GM12892 (cell line): ENCODE data around the gene PDE1C.
"Not testable (repeated sequence)": the region's sequence is repeated elsewhere in the genome, so short reads cannot be mapped to it uniquely, and the experiment has no call there.

Experiments used
- DNase-seq: peaks from one replicate; pipeline ENCODE4 v3.0.0; 2011; ENCODE audit not compliant: insufficient read length
- FAIRE-seq: peaks from 2 replicates; lab custom pipeline; 2011; peaks lifted over from hg19 to GRCh38; lab: Jason Lieb, UNC
- POLR2A ChIP-seq: IDR thresholded peaks from 2 replicates; pipeline ENCODE4 v1.6.1; 2011; ENCODE audit warnings: low read depth, low read length, control low read depth
- POLR2AphosphoS5 ChIP-seq: IDR thresholded peaks from 2 replicates; pipeline ENCODE4 v1.6.1; 2011; ENCODE audit warnings: low read depth, low read length, control low read depth
- TAF1 ChIP-seq: IDR thresholded peaks from 2 replicates; pipeline ENCODE4 v1.6.1; 2011; ENCODE audit warnings: low read depth, mild to moderate bottlenecking, control low read depth, low read length, borderline replicate concordance

The PDE1C gene

GRCh38 chr7:32093415-32094408 is 23.5 kb upstream of the PDE1C start:
- FAIRE-seq: no peak
- TF ChIP-seq POLR2A (no peak), TAF1 (no peak), POLR2AphosphoS5 (no peak)
- DNase-seq: no peak

DNA sequence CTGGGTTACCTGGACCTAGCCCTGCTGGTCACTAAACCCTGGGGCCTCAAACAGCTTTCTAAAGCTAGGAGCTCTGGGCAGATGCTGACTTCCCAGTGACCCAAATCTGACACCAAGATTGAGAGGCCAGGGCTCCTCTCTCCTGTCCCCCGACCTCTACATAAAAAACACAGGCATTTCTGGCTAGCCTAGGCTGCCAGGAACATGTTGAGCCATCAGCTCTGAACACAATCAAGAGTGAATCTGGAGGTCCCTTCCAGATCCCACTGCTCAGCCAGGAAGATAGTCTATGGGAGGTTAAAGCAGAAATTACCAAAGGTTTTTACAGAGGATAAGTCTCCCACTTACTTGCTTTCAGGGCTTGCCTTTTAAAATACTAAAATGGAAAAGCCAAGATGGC is 22.1 kb upstream of the PDE1C start:
- no peak for DNase-seq
- TF ChIP-seq POLR2A (no peak), TAF1 (no peak), POLR2AphosphoS5 (no peak)
- no peak for FAIRE-seq

GRCh38 chr7:32091608-32092210 is 21.5 kb upstream of the PDE1C start:
- no peak for DNase-seq
- TF ChIP-seq POLR2A (no peak), POLR2AphosphoS5 (no peak), TAF1 (no peak)
- FAIRE-seq: no peak

DNA sequence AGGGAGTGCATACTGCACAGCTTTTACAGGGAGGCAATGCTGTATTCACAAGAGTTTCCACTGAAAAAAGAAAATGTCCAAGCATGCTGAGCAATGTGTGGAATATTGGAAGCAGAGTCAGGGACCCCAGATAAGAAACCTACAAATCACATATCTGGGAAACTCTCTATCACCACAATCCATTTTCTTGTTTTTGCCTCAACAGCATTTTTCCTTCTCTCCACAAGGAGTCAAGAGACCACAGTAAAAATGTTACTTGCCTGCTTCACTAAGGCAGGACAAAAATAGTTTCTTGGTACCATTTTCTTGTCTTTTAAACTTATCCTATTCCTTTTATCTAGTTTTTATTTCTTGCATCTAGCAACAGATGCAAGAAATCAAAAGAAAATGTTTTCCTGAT is 19.5 kb upstream of the PDE1C start:
- FAIRE-seq (no peak), DNase-seq (no peak)
- TF ChIP-seq POLR2A (no peak), POLR2AphosphoS5 (no peak), TAF1 (no peak)

GRCh38 chr7:32089256-32089655 is 19.0 kb upstream of the PDE1C start:
- DNase-seq (no peak), FAIRE-seq (no peak)
- TF ChIP-seq POLR2A (no peak), POLR2AphosphoS5 (no peak), TAF1 (no peak)

GRCh38 chr7:32088451-32088881 is 18.3 kb upstream of the PDE1C start:
- FAIRE-seq: no peak
- TF ChIP-seq TAF1 (no peak), POLR2AphosphoS5 (no peak), POLR2A (no peak)
- no peak for DNase-seq

- FAIRE-seq (no peak), DNase-seq (no peak)
- TF ChIP-seq POLR2A: no peak
- TF ChIP-seq TAF1: no peak
- no peak for TF ChIP-seq POLR2AphosphoS5
Measured at GRCh38 chr7:32079510-32079909, 9.3 kb upstream of the PDE1C start.

GRCh38 chr7:32078824-32079223 is 8.6 kb upstream of the PDE1C start:
- DNase-seq: no peak
- no peak for FAIRE-seq

GRCh38 chr7:32077806-32078205 is 7.6 kb upstream of the PDE1C start:
- FAIRE-seq (no peak), DNase-seq (no peak)
- TF ChIP-seq POLR2AphosphoS5 (no peak), POLR2A (no peak), TAF1 (no peak)

More at GRCh38 chr7:32078824-32079223, 8.6 kb upstream of the PDE1C start:
- TF ChIP-seq POLR2AphosphoS5 (no peak), TAF1 (no peak), POLR2A (no peak)

DNA sequence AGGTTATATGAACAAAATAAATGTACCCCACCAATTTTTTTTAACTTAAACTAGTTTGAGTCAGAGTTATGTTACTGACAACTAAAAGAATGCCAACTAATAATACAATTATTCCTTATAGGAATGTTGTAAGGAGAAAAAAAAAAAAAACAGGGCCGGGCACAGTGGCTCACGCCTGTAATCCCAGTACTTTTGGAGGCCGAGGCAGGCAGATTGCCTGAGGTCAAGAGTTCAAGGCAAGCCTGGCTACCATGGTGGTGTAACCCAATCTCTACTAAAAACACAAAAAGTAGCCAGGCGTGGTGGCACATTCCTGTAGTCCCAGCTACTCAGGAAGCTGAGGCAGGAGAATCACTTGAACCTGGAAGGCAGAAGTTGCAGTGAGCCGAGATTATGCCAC is 6.6 kb upstream of the PDE1C start:
- not testable (repeated sequence) for FAIRE-seq, DNase-seq

DNA sequence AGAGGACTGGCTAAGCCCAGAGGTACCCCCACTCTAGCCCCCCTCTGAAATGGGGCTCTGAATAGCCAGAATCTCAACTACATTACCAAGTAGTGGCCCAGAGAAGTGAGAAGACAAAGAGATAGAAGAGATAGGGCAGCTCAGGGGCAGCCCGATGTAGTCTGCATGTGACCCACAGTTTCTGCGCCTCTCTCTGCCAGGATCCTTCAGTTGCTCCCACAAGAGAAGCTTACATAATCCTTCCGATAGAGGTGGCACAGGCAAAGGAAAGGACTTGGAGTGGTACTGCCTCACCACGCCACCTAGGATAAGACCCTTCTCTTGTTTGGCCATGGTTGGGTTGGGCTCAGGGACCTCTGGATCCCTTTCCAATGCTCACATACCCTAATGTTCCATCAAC is 5.4 kb upstream of the PDE1C start:
- no peak for TF ChIP-seq TAF1
- no peak for TF ChIP-seq POLR2AphosphoS5
- TF ChIP-seq POLR2A: no peak
- DNase-seq (no peak), FAIRE-seq (no peak)

DNA sequence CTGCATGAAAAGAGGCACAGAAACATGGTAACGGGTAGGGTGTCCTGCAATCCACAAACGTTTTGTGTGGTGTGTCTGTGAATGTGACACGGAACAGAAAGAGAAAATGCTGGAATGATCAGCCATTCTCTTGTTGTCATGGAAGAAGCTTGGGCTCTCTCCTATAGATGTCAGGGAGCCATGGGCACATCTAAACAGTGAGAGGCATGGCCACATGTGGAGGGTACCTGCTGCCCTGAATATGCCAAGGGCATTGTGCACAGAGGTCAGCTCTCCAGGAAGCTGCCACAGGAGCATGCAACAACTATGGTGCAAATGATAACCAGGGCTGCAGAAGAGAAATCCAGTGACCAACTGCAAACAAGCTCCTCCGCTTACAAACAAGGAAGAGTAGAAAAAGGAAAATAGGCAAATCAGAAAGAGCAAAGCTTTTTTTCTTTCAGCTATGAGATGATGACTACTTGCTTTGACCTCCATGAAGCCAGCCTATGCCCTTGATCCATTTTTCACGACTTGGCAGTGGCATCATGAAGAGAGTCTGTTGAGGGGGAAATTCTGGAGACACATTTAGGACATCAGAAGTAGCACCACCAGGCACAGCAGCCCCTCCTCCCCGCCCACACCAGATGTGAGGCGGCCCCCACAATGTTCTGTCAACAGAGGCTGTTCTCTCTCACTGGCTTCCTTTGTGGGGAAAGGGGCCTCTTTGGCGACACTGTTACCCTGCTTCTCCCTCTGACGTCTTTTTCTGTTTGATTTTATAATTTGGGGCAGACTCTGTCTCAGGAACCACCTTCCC is 4.8 kb upstream of the PDE1C start:
- no peak for FAIRE-seq
- TF ChIP-seq POLR2A: no peak
- no peak for TF ChIP-seq POLR2AphosphoS5
- TF ChIP-seq TAF1: no peak
- DNase-seq: no peak

GRCh38 chr7:32073533-32073932 is 3.3 kb upstream of the PDE1C start:
- TF ChIP-seq POLR2AphosphoS5 (no peak), TAF1 (no peak), POLR2A (no peak)
- no peak for DNase-seq
- FAIRE-seq: no peak
